Measurements from ENCODE around the gene ITPR3. TPM values are rescaled to one million over a fixed set of nuclear protein-coding genes. Genes with fewer than 3 reads are reported as not detected.

ITPR3 gene
- total RNA-seq, 4 donors from 2014 or later = 105 to 262 (median 124) TPM

GRCh38 chr6:33686225-33686924, 65.3 kb downstream of the ITPR3 start:
- intact Hi-C loops (cut with DNase I; ENCODE audit: low total_unique reads) = loop anchor here (10.0 kb wide), 1 partner anchor 92 kb away; no protein-coding TSS in a partner anchor
- in situ Hi-C loops (cut with MboI; ENCODE audit: low pct_ligation_motif_present in 1 of 4, low pct_unique_long_range_greater_than_20kb in 1 of 4, low sequenced_read_pairs in 3 of 4) = no loop called here
- TF ChIP-seq POLR2AphosphoS5 (IDR thresholded peaks at IDR 0.05) (no peak), CTCF (IDR thresholded peaks at IDR 0.05) (no peak), POLR2A (IDR thresholded peaks at IDR 0.05) (no peak), EP300 (IDR thresholded peaks at IDR 0.05; ENCODE audit: low read depth) (no peak)
- WGBS, 2 donors (ENCODE audit: low coverage in 1 of 2) = 71% methylated on average over 6 of the region's 6 CpGs; no CpG with 5 or more reads in 1 of the 2 donors
- Histone ChIP-seq H3K27me3 (no peaks in the 10 kb centered on the region), H3K9me3 (no peaks in the 10 kb centered on the region), H3K4me1 (no peaks in the 10 kb centered on the region), H3K36me3 (peaks cover 0 to 25% (median 0%) of the 10 kb centered on the region in 4 donors), H3K27ac (no peak overlapping the region), H3K4me3 (no peak overlapping the region)
- no peak for DNase-seq

GRCh38 chr6:33686981-33687975, 66.2 kb downstream of the ITPR3 start:
- H3K4me3 ChIP-seq = no peak overlapping the region
- H3K27ac ChIP-seq = no peak overlapping the region
- intact Hi-C loops (cut with DNase I; ENCODE audit: low total_unique reads) = loop anchor here (10.0 kb wide), 1 partner anchor 92 kb away; no protein-coding TSS in a partner anchor
- in situ Hi-C loops (cut with MboI; ENCODE audit: low pct_ligation_motif_present in 1 of 4, low pct_unique_long_range_greater_than_20kb in 1 of 4, low sequenced_read_pairs in 3 of 4) = no loop called here
- TF ChIP-seq EP300 (IDR thresholded peaks at IDR 0.05; ENCODE audit: low read depth) (no peak), CTCF (IDR thresholded peaks at IDR 0.05) (no peak), POLR2A (IDR thresholded peaks at IDR 0.05) (no peak), POLR2AphosphoS5 (IDR thresholded peaks at IDR 0.05) (no peak)
- no peaks in the 10 kb centered on the region for H3K9me3 ChIP-seq
- 93% methylated on average over 26 of the region's 27 CpGs; no CpG with 5 or more reads in 1 of the 2 donors for WGBS, 2 donors (ENCODE audit: low coverage in 1 of 2)
- H3K36me3 ChIP-seq = peaks cover 0 to 26% (median 0%) of the 10 kb centered on the region in 4 donors
- H3K4me1 ChIP-seq = no peaks in the 10 kb centered on the region
- no peaks in the 10 kb centered on the region for H3K27me3 ChIP-seq
- DNase-seq = no peak

- in situ Hi-C loops (cut with MboI; ENCODE audit: low pct_ligation_motif_present in 1 of 4, low pct_unique_long_range_greater_than_20kb in 1 of 4, low sequenced_read_pairs in 3 of 4) = no loop called here
- Histone ChIP-seq H3K36me3 (peaks cover 0 to 26% (median 0%) of the 10 kb centered on the region in 4 donors), H3K4me1 (peaks cover 0 to 7% (median 0%) of the 10 kb centered on the region in 4 donors), H3K4me3 (no peak overlapping the region), H3K27ac (no peak overlapping the region), H3K9me3 (no peaks in the 10 kb centered on the region), H3K27me3 (no peaks in the 10 kb centered on the region)
- TF ChIP-seq CTCF (IDR thresholded peaks at IDR 0.05) (no peak), POLR2A (IDR thresholded peaks at IDR 0.05) (no peak), EP300 (IDR thresholded peaks at IDR 0.05; ENCODE audit: low read depth) (no peak), POLR2AphosphoS5 (IDR thresholded peaks at IDR 0.05) (no peak)
- intact Hi-C loops (cut with DNase I; ENCODE audit: low total_unique reads) = loop anchor here (10.0 kb wide), 1 partner anchor 93 kb away; no protein-coding TSS in a partner anchor
- no peak for DNase-seq
- 97% methylated on average over 16 of the region's 20 CpGs; no CpG with 5 or more reads in 1 of the 2 donors for WGBS, 2 donors (ENCODE audit: low coverage in 1 of 2)
Observed at GRCh38 chr6:33688006-33688405, 66.9 kb downstream of the ITPR3 start.

All from transverse colon (tissue), 4 donors.